GM12872 (cell line): Measurements from ENCODE around the gene PLK5.

ENCODE experiments used
- CTCF ChIP-seq: IDR thresholded peaks from 3 replicates; pipeline ENCODE4 v1.5.1; 2011; ENCODE audit warnings: low read depth, mild to moderate bottlenecking, low read length, moderate library complexity; ENCODE audit not compliant: insufficient read depth

Gene PLK5

GRCh38 chr19:1556390-1557070, 32.7 kb downstream of the PLK5 start:
- no peak for TF ChIP-seq CTCF

DNA sequence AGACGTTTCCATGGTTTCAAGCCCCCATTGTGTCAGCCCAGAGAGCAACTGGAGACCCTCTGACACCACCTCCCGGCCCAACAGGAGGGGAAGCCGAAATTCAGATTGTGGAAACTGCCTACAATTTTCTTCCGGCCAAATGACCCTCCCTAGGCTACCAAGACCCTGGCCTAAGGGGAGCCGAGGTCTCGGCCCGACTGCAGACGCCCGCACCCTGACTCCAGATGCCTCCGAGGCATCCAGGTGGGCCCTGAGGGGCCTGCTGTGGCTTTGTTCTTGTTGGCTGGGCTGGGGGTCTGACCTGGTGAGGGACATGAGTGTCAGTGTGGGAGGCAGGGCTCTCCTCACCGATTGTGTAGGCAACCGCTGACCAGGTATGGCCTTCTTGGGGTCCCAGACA, 34.7 kb downstream of the PLK5 start:
- no peak for TF ChIP-seq CTCF

DNA sequence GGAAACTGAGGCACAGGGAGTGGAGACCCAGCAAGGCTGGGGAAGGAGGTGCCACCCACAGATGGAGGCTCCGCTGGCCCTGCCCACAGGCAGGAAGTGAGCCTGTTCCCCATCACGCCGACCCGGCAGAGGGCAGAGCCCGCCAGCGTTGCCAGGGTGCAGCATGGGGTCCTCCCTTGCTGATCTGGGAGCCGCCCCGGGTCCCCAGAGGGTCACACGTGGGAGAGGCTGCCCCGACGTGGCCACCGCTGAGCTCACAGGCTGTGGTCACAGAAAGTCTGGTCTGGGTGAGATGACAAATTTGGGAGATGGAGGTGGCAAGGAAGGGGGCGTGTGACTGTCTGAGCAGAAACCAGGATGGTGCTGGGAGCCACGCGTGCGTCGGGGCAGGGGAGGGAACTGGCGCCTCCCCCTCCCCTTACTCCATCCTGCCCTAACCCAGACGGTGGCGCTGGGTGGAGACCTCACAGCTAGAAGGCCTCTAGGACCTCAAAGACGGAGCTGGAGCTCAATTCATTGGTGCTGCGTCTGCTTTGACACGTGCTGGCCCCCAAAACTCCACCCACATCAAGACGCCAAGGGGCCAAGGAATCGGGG, 36.5 kb downstream of the PLK5 start:
- no peak for TF ChIP-seq CTCF

GRCh38 chr19:1561236-1561842, 37.5 kb downstream of the PLK5 start:
- TF ChIP-seq CTCF = no peak

DNA sequence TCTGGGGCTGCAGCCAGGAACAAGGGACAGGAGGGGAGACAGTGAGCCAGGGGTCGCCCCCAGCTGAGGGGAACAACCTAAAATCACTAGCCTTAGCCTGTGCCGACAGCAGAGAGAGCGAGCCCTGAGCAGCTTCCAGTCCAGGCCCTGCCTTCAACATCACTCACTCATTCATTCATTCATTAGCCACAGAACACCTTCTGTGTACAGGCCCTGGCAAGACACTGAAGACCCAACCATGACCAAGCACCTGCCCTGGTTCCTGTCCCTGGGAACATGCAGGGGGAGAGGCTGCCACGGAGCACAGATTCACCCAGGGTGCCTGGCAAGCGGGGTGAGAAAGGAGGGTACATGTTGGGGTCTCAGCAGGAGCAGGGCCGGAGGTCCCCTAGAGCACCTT, 39.4 kb downstream of the PLK5 start:
- no peak for TF ChIP-seq CTCF

GRCh38 chr19:1566392-1567115, 42.7 kb downstream of the PLK5 start:
- no peak for TF ChIP-seq CTCF

DNA sequence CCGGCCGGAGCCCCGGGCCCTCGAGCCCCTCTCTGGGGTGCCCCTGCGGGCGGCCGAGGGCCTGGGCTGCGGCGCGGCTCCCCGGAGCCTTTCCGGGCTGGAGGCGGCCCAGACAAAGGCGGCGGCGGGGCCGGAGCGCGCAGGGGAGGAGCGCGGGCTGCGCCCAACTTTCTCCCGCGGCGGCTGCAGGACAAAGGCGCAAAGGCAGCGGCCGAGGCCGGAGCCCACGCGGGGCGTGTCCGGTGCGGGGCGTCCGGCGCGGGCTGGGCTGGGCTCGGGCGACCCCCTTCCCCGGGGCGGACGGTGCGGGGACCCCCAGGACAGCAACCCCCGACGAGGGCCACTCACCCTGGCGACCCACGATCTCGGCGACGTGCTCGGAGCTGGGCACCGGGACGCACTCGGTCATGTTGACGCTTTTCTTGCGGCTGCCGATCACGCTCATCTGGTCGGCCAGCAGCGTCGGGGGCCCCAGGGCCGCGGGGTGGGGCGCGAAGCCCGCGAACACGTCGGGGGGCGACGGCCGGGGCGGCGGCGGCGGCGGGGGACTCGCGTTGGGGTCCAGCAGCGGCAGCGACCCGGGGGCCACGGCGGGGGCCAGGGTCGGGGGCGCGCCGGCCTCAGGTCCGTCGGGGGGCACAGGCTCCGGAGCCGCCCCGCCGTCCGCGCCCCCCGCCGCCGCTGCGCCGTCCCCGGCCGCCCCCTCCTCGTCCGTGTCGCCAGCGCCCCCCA, 43.4 kb downstream of the PLK5 start:
- no peak for TF ChIP-seq CTCF
